ENCODE data around the gene SPRN. TPM values are rescaled to one million over a fixed set of nuclear protein-coding genes. Genes with fewer than 3 reads are reported as not detected.

SPRN gene
- total RNA-seq, 2 donors from 2014 or later, result 0.09 to 1.2 TPM

DNA sequence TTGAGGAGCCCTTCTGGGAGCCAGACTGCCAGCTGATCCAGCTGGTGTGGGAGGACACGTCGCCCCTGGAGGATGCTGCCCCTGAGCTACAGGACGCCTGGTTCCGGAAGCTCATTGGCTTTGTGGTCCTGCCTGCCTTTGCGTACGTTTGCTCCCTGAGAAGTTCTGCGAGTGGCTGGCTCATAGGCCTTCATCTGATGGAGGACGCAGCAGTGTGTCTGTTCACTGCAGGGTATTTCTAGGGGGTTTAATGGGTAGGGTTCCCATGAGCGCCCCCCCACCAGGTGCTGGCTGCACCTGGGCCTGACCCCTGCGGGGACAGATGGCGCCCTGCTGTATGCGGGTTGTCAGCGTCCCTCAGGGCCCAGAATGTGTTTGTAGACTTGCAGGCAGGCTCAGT is 40.4 kb downstream of the SPRN start:
- TF ChIP-seq POLR2A (IDR thresholded peaks at IDR 0.05) (no peak), POLR2AphosphoS5 (IDR thresholded peaks at IDR 0.05) (no peak), CTCF (IDR thresholded peaks at IDR 0.05) (no peak)
- Histone ChIP-seq H3K4me1 (replicated peaks) (no peaks in the 10 kb centered on the region), H3K27ac (no peak overlapping the region), H3K4me3 (no peak overlapping the region), H3K36me3 (no peaks in the 10 kb centered on the region), H3K27me3 (replicated peaks; ENCODE audit: insufficient read depth) (no peaks in the 10 kb centered on the region), H3K9me3 (no peaks in the 10 kb centered on the region)
- no peak for DNase-seq (ENCODE audit: low spot score)
- intact Hi-C loops (cut with DNase I), result no loop called here
- 85% methylated on average over 13 of the region's 13 CpGs for WGBS

- no peak for TF ChIP-seq POLR2A (IDR thresholded peaks at IDR 0.05)
- TF ChIP-seq CTCF (IDR thresholded peaks at IDR 0.05), result no peak
- no peak for TF ChIP-seq POLR2AphosphoS5 (IDR thresholded peaks at IDR 0.05)
- H3K27me3 ChIP-seq (replicated peaks; ENCODE audit: insufficient read depth), result no peaks in the 10 kb centered on the region
- no peaks in the 10 kb centered on the region for H3K9me3 ChIP-seq
- no peak overlapping the region for H3K27ac ChIP-seq
- no peak overlapping the region for H3K4me3 ChIP-seq
- H3K4me1 ChIP-seq (replicated peaks), result no peaks in the 10 kb centered on the region
- no peaks in the 10 kb centered on the region for H3K36me3 ChIP-seq
- WGBS, result 95% methylated on average over 4 of the region's 4 CpGs
- DNase-seq (ENCODE audit: low spot score), result no peak
- intact Hi-C loops (cut with DNase I), result no loop called here
These were observed 40.9 kb downstream of the SPRN start for GRCh38 chr10:133383551-133383950.

GRCh38 chr10:133381036-133381435 is 43.4 kb downstream of the SPRN start:
- WGBS, result 94% methylated on average over 8 of the region's 8 CpGs

DNA sequence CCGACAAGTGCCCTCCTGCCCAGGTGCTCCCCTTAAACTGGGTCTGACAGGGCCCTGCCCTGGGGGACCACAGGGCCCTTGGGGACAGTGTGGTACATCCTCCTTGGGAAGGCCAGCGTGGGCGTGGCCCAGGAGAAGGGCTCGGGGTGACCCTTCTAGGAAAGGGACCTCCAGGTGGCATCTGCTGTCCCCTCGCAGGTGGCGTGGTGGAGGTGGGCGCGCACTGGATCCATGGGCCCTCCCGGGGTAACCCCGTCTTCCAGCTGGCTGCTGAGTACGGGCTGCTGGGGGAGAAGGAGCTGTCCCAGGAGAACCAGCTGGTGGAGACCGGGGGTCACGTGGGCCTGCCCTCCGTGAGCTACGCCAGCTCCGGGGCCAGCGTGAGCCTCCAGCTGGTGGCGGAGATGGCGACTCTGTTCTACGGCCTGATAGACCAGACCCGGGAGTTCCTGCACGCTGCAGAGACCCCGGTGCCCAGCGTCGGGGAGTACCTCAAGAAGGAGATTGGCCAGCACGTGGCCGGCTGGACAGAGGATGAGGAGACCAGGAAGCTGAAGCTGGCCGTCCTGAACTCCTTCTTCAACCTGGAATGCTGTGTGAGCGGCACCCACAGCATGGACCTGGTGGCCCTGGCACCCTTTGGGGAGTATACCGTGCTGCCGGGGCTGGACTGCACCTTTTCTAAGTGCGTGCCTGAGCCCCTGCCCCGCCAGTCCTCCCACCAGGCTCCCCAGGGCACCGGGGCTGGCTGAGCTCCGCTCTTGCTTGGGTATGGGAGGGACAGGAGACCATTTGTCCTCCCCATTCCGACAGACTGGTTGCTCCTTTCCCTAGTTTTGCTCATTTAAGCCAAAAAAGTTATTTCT is 44.4 kb downstream of the SPRN start:
- 92% methylated on average over 27 of the region's 36 CpGs for WGBS
- intact Hi-C loops (cut with DNase I), result no loop called here
- DNase-seq (ENCODE audit: low spot score), result no peak

More at GRCh38 chr10:133381036-133381435, 43.4 kb downstream of the SPRN start:
- H3K27me3 ChIP-seq (replicated peaks; ENCODE audit: insufficient read depth), result no peaks in the 10 kb centered on the region
- DNase-seq (ENCODE audit: low spot score), result no peak
- H3K27ac ChIP-seq, result no peak overlapping the region
- no peak overlapping the region for H3K4me3 ChIP-seq
- H3K9me3 ChIP-seq, result no peaks in the 10 kb centered on the region
- H3K4me1 ChIP-seq (replicated peaks), result no peaks in the 10 kb centered on the region
- TF ChIP-seq CTCF (IDR thresholded peaks at IDR 0.05) (no peak), POLR2A (IDR thresholded peaks at IDR 0.05) (no peak), POLR2AphosphoS5 (IDR thresholded peaks at IDR 0.05) (no peak)
- intact Hi-C loops (cut with DNase I), result no loop called here
- no peaks in the 10 kb centered on the region for H3K36me3 ChIP-seq

More for the DNA sequence above, 44.4 kb downstream of the SPRN start:
- peak overlapping the region; percentile 67 to 82 for H3K4me3 ChIP-seq
- H3K9me3 ChIP-seq, result no peaks in the 10 kb centered on the region
- no peak for TF ChIP-seq POLR2A (IDR thresholded peaks at IDR 0.05)
- no peak for TF ChIP-seq CTCF (IDR thresholded peaks at IDR 0.05)
- TF ChIP-seq POLR2AphosphoS5 (IDR thresholded peaks at IDR 0.05), result no peak
- H3K27me3 ChIP-seq (replicated peaks; ENCODE audit: insufficient read depth), result no peaks in the 10 kb centered on the region
- H3K27ac ChIP-seq, result peak overlapping the region; percentile 43 to 75
- H3K4me1 ChIP-seq (replicated peaks), result no peaks in the 10 kb centered on the region
- H3K36me3 ChIP-seq, result no peaks in the 10 kb centered on the region
